GM18505 (cell line): ENCODE measurements around the gene SUN2.

Experiments used
- ATAC-seq: cut with Tn5 transposase; IDR thresholded peaks from one replicate; pipeline ENCODE4 v1.9.1; 2021; ENCODE audit not compliant: unreplicated experiment
- POLR2A ChIP-seq: IDR thresholded peaks from 4 replicates; pipeline ENCODE4 v1.6.1; 2011; ENCODE audit warnings: borderline replicate concordance; ENCODE audit not compliant: insufficient read depth, insufficient read length; ENCODE audit errors: extremely low read depth

SUN2 gene

GRCh38 chr22:38733329-38733723, 22.5 kb downstream of the SUN2 start:
- no peak for TF ChIP-seq POLR2A
- ATAC-seq, result no peak

DNA sequence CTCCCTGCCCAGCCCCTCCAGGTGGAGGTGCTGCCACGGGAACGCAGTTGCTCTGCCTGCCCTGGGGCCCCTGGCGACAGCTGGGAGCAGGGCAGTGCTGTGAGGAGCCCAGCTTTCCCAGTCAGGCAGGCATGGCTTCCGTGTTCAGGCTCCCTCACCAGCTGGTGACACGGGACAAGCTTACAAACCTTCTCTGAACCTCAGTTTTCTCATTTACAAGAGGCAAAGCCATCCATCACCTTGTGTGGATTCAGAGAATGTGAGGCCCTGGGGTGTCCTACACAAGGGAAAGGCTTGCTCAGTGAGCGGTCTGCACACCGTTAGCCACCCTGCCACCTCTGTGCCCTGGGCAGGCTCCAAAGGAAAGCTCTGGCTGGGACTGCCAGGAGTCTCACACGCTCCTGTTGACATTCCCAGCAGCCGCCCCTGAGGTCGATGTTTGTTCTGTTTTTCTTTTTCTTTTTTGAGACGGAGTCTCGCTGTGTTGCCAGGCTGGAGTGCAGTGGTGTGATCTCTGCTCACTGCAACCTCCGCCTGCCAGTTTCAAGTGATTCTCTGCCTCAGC, 23.5 kb downstream of the SUN2 start:
- ATAC-seq, result no peak

DNA sequence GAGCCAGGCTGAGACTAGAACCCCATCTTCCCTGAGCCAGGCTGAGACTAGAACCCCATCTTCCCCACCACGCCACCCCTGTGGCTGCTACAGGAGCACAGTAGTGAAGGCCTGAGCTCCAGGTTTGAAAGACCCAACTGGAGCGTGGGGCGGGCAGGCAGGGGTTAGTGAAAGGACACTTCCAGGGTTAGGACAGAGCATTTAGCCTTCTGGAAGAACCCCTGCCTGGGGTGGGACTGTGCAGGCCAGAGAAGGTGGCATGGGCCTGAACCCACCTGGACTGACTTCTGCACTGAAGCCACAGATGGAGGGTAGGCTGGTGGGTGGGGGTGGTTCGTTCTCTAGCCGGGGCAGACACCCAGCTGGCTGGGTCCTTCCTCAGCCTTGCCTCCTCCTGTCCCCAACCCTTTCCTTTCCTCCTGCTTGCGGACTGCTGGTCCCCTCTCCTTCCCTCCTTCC, 24.1 kb downstream of the SUN2 start:
- ATAC-seq, result no peak
- TF ChIP-seq POLR2A, result no peak

More for the DNA sequence above, 23.5 kb downstream of the SUN2 start:
- TF ChIP-seq POLR2A, result no peak

GRCh38 chr22:38730411-38730871, 25.4 kb downstream of the SUN2 start:
- no peak for ATAC-seq
- no peak for TF ChIP-seq POLR2A

DNA sequence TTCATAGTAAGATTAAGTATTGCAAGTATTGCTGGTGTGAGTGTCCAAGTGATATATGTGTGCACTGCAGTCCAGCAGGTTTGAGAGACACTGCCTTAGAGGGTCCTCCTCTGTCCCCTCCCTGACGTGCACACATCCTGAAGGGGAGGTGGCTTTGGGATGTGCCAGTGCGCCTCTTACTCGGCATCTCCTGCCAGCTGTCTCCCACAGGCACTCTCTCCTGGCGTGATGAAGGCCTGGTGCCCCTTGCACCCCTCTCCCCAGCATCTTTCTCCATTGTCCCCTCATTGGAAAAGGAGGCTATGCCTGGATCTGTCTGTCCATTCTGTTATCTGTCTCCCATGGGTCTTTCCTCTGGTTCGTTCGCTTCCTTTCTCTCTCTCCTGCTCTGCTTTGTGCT, 25.9 kb downstream of the SUN2 start:
- TF ChIP-seq POLR2A, result no peak
- ATAC-seq, result no peak

DNA sequence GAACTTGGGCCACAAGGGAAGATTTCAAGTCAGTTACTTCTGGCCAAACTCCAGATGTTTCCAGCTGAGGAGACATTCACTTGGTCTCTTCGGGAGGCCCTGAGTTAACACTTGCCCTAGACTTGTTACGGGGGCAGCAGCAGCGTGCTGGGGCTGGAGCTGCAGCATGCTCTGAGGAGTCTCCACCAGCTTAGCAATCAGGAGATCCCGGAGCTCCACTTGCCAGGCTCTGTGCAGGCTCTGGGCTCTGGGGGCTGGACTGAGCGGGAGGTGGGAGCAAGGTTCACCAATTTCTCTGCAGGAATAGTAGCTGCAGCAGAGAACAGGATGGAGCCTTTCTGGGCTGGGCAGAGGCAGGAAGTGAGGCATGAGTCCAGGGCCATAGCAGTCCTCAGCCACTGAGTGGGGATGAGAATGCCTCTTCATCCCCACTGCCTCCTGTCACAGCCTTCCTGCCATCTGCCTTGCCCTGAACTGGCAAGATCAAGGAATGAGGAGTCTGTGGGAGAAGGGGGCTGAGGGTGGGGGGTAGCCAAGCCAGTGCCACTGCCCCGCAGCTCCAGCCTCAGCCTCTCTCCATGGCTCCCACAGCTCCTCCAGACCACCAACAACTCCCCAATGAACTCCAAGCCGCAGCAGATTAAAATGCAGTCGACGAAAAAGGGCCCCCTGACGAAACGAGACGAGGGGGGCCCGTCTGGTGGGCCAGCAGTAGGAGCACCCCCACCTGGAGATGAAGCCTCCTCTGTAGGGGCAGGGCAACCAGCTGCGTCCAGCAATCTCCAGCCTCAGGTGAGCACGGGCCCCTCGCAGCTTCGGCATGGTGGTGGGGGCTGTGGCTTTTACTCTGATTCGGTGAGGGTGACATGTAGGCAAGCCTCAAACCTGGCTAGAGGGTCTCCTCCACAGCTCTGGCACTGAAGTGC, 26.7 kb downstream of the SUN2 start:
- ATAC-seq, result no peak
- no peak for TF ChIP-seq POLR2A

GRCh38 chr22:38727530-38728451, 28.0 kb downstream of the SUN2 start:
- TF ChIP-seq POLR2A, result no peak
- no peak for ATAC-seq

DNA sequence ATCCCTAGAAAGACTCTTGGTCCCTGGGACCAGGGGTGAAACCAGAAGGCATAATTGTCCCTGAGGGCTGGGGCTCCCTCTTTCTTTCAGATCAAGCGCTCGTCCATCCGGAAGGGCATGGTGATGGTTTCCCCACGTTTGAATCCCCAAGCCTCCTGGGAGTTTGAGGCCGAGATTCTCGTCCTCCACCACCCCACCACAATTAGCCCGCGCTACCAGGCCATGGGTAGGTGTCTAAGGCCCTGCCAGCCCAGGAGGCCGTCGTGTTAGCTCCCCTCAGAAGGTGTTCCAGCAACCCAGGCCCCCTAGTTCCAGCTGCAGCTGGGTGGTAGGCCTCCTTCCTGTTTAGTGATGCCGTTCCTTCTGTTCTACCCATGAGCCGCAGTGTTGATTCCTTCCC, 28.7 kb downstream of the SUN2 start:
- TF ChIP-seq POLR2A, result no peak
- no peak for ATAC-seq

DNA sequence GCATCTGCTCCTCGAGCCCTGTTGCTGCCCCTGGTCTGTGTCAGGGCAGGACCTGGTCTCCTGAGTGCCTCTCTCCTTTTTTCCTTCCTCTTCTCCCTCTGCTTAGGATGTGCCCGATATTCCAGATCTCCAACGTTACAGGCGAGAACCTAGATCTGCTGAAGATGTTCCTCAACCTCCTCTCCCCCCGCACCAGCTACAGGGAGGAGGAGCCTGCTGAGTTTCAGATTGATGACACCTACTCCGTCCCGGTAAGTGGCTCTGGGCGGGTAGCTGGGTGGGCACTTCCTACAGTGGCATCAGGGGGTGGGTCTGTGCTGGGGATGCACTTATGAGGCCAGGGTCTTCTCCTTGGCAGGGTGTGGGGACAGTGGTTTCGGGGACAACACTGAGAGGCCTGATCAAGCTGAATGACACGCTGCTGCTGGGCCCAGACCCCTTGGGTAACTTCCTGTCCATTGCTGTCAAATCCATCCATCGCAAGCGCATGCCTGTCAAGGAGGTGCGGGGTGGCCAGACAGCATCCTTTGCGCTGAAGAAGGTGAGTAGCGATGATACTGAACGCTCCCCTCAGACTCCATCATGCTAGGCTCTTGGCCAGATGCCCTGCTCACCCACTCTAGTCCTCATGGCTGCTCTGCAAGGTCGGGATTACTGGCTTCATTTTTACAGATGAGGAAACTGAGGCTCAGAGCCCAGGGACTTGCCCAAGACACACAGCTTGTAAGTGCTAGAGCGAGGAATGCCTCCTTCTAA, 29.7 kb downstream of the SUN2 start:
- no peak for TF ChIP-seq POLR2A
- no peak for ATAC-seq

DNA sequence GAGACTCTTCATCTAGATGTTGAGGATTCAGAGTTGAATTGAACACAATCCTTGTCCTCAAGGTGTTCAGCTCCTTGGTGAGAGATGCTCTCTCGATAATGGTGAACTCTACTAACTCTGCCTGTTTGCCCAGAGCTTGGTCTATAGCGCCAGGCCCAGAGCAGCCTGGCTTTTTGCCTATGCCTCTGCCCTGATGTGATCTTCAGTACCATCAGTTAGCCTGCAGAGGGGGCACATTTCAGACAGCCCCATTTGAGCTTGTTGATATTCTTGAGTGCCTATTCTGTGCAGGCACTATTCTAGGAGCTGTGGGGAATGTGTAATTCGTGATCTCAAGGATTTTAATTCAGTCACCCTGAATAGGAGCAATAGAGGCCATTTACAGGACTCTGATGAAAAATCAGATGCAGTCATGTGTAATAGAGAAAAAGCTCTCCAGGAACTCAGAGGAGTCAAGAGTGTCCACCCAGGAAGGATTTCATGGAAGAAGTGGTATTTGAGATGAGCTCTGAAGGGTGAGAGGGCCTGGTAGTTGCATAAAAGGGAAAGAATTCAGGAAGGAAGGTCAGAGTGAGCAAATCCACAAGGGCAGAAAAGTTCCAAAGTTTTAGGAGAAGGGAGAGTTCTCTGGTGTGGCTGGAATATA, 30.7 kb downstream of the SUN2 start:
- no peak for ATAC-seq
- no peak for TF ChIP-seq POLR2A

- ATAC-seq, result no peak
Observed at GRCh38 chr22:38724176-38724575, 31.6 kb downstream of the SUN2 start.

DNA sequence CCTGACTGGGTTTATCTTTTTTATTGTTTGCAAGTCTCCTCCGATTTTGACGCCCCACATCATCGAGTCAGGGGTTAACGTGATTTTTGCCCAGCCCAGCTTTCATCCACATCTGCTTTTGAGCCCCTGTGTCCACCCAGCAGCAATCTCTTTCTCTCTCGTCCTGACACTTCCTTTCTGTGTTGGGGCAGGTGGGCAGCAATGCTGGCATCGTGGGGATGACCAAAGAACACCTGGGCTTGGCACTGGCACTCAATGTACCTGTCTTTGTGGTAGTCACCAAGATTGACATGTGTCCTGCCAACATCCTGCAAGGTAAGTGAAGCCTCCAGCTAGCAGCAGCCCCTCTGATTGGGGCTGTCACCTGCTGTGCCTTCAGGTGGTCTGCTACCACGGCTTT, 34.2 kb downstream of the SUN2 start:
- TF ChIP-seq POLR2A, result no peak
- ATAC-seq, result no peak

More at GRCh38 chr22:38724176-38724575, 31.6 kb downstream of the SUN2 start:
- no peak for TF ChIP-seq POLR2A

GRCh38 chr22:38720350-38720749, 35.4 kb downstream of the SUN2 start:
- ATAC-seq, result no peak
- no peak for TF ChIP-seq POLR2A

- no peak for ATAC-seq
- no peak for TF ChIP-seq POLR2A
Observed at GRCh38 chr22:38719196-38719595, 36.6 kb downstream of the SUN2 start.
